ENCODE data around the gene PRAME. TPM values are rescaled to one million over a fixed set of nuclear protein-coding genes. Genes with fewer than 3 reads are reported as not detected.
A peak's percentile ranks its signal among the peaks of the same experiment; 100 is the strongest.

PRAME gene
- total RNA-seq, 1 experiment from 2014 or later = not detected

GRCh38 chr22:22593964-22594656 is 35.0 kb upstream of the PRAME start:
- H3K4me1 ChIP-seq = no peaks in the 10 kb centered on the region
- Mint-ChIP-seq H3K27me3 (ENCODE audit: insufficient read depth, unreplicated experiment) (peaks cover 23% of the 10 kb centered on the region), H3K4me1 (ENCODE audit: low read depth, unreplicated experiment) (no peaks in the 10 kb centered on the region), H3K9me3 (ENCODE audit: unreplicated experiment) (no peaks in the 10 kb centered on the region), H3K27ac (ENCODE audit: unreplicated experiment) (no peak overlapping the region), H3K36me3 (ENCODE audit: insufficient read depth, unreplicated experiment) (no peaks in the 10 kb centered on the region), H3K4me3 (ENCODE audit: unreplicated experiment) (no peak overlapping the region)
- H3K27me3 ChIP-seq (replicated peaks; ENCODE audit: control insufficient read depth, insufficient read depth, low read length) = no peaks in the 10 kb centered on the region; the same call in 1 of the 2 replicates
- CTCF ChIA-PET = no interaction called here
- DNase-seq = peak in 1 of 2 experiments; percentile 56
- no TSS peak for BruUV-seq (replicated peaks)
- POLR2A ChIA-PET = no interaction called here
- intact Hi-C loops (cut with micrococcal nuclease; ENCODE audit: unreplicated experiment) = loop anchor here (1.0 kb wide), 1 partner anchor 93 kb away; no protein-coding TSS in a partner anchor
- peak; percentile 52 to 68 for TF ChIP-seq CTCF (IDR thresholded peaks at IDR 0.05; ENCODE audit: insufficient read depth in 1 of 2, low read depth in 1 of 2, low read length in 1 of 2, severe bottlenecking in 1 of 2, unreplicated experiment in 1 of 2)
- no peaks in the 10 kb centered on the region for H3K36me3 ChIP-seq (ENCODE audit: control insufficient read depth, insufficient read depth, low read length)
- no peaks in the 10 kb centered on the region for H3K9me3 ChIP-seq
- no peak overlapping the region for H3K4me3 ChIP-seq (ENCODE audit: low read depth, low read length)

GRCh38 chr22:22593250-22593649 is 34.2 kb upstream of the PRAME start:
- intact Hi-C loops (cut with micrococcal nuclease; ENCODE audit: unreplicated experiment) = no loop called here
- POLR2A ChIA-PET = no interaction called here
- H3K27me3 Mint-ChIP-seq (ENCODE audit: insufficient read depth, unreplicated experiment) = peaks cover 16% of the 10 kb centered on the region
- H3K4me1 ChIP-seq = no peaks in the 10 kb centered on the region
- H3K27ac Mint-ChIP-seq (ENCODE audit: unreplicated experiment) = no peak overlapping the region
- no peaks in the 10 kb centered on the region for H3K4me1 Mint-ChIP-seq (ENCODE audit: low read depth, unreplicated experiment)
- no peaks in the 10 kb centered on the region for H3K9me3 ChIP-seq
- no peak overlapping the region for H3K4me3 Mint-ChIP-seq (ENCODE audit: unreplicated experiment)
- no peaks in the 10 kb centered on the region for H3K9me3 Mint-ChIP-seq (ENCODE audit: unreplicated experiment)
- no peaks in the 10 kb centered on the region; the same call in 1 of the 2 replicates for H3K27me3 ChIP-seq (replicated peaks; ENCODE audit: control insufficient read depth, insufficient read depth, low read length)
- BruUV-seq (replicated peaks) = no TSS peak
- no peak for DNase-seq
- CTCF ChIA-PET = no interaction called here
- H3K36me3 ChIP-seq (ENCODE audit: control insufficient read depth, insufficient read depth, low read length) = no peaks in the 10 kb centered on the region
- TF ChIP-seq CTCF (IDR thresholded peaks at IDR 0.05; ENCODE audit: insufficient read depth in 1 of 2, low read depth in 1 of 2, low read length in 1 of 2, severe bottlenecking in 1 of 2, unreplicated experiment in 1 of 2) = no peak
- H3K36me3 Mint-ChIP-seq (ENCODE audit: insufficient read depth, unreplicated experiment) = no peaks in the 10 kb centered on the region
- no peak overlapping the region for H3K4me3 ChIP-seq (ENCODE audit: low read depth, low read length)

GRCh38 chr22:22591348-22592299 is 32.6 kb upstream of the PRAME start:
- BruUV-seq (replicated peaks) = no TSS peak
- ChIA-PET POLR2A (no interaction called here), CTCF (interaction anchor here (0.7 to 1.5 kb wide), 8 partner anchors 9 to 169 kb away, joined by 3 to 9 read pairs (median 4); no protein-coding TSS in a partner anchor)
- Mint-ChIP-seq H3K36me3 (ENCODE audit: insufficient read depth, unreplicated experiment) (peaks cover 4% of the 10 kb centered on the region), H3K9me3 (ENCODE audit: unreplicated experiment) (no peaks in the 10 kb centered on the region), H3K4me1 (ENCODE audit: low read depth, unreplicated experiment) (no peaks in the 10 kb centered on the region), H3K27ac (ENCODE audit: unreplicated experiment) (no peak overlapping the region), H3K4me3 (ENCODE audit: unreplicated experiment) (no peak overlapping the region), H3K27me3 (ENCODE audit: insufficient read depth, unreplicated experiment) (peaks cover 12% of the 10 kb centered on the region)
- no peak for TF ChIP-seq CTCF (IDR thresholded peaks at IDR 0.05; ENCODE audit: insufficient read depth in 1 of 2, low read depth in 1 of 2, low read length in 1 of 2, severe bottlenecking in 1 of 2, unreplicated experiment in 1 of 2)
- Histone ChIP-seq H3K9me3 (no peaks in the 10 kb centered on the region), H3K4me1 (no peaks in the 10 kb centered on the region), H3K4me3 (ENCODE audit: low read depth, low read length) (no peak overlapping the region), H3K27me3 (replicated peaks; ENCODE audit: control insufficient read depth, insufficient read depth, low read length) (no peaks in the 10 kb centered on the region), H3K36me3 (ENCODE audit: control insufficient read depth, insufficient read depth, low read length) (no peaks in the 10 kb centered on the region)
- intact Hi-C loops (cut with micrococcal nuclease; ENCODE audit: unreplicated experiment) = no loop called here
- DNase-seq = no peak
